Activated naive CD4-positive, alpha-beta T cell treated with anti-CD3 and anti-CD28 coated beads, Interleukin-2, amount 50 U/mL, for 72 hours (primary cell): Measurements from ENCODE around the gene TGFA. TPM values are rescaled to one million over a fixed set of nuclear protein-coding genes. Genes with fewer than 3 reads are reported as not detected.

Source experiments
- total RNA-seq, 2 donors: library from RNA; stranded (reverse); gene quantifications; one replicate each; pipeline ENCODE4 v1.2.3, GENCODE V29; 2022

The TGFA gene
- total RNA-seq, 2 donors from 2014 or later = 0.19 to 1.8 TPM

Other genes with a start within 250 kb of the TGFA start
- 10 to 100 TPM; 18.3 to 76.0 TPM for gene ADD2, start 214.4 kb upstream of the TGFA start, total RNA-seq
- not detected for gene FIGLA, start 236.8 kb upstream of the TGFA start, total RNA-seq